D721Med (cell line): ENCODE data around the gene GFPT2.

Experiments used
- DNase-seq: peaks from one replicate; pipeline ENCODE4 v3.0.0; 2011; ENCODE audit warnings: low spot score; ENCODE audit not compliant: insufficient read length
- FAIRE-seq: peaks from 2 replicates; lab custom pipeline; 2011; peaks lifted over from hg19 to GRCh38; lab: Jason Lieb, UNC
- CTCF ChIP-seq: IDR thresholded peaks from 2 replicates; pipeline ENCODE4 v1.5.1; 2012; ENCODE audit warnings: mild to moderate bottlenecking, control low read depth; ENCODE audit not compliant: insufficient read depth; ENCODE audit errors: missing control alignments

GFPT2 gene

GRCh38 chr5:180318456-180319089 is 34.6 kb downstream of the GFPT2 start:
- FAIRE-seq (no peak), DNase-seq (no peak)
- TF ChIP-seq CTCF, result no peak

- FAIRE-seq (no peak), DNase-seq (no peak)
- TF ChIP-seq CTCF, result no peak
Observed at GRCh38 chr5:180316586-180316985, 36.5 kb downstream of the GFPT2 start.

- DNase-seq, result peak; percentile 68
- TF ChIP-seq CTCF, result peak; percentile 85
- FAIRE-seq, result peak; percentile 56
Observed at GRCh38 chr5:180315762-180316212, 37.3 kb downstream of the GFPT2 start.

GRCh38 chr5:180313677-180314505 is 39.2 kb downstream of the GFPT2 start:
- FAIRE-seq (no peak), DNase-seq (no peak)
- TF ChIP-seq CTCF, result no peak

- FAIRE-seq (no peak), DNase-seq (no peak)
- no peak for TF ChIP-seq CTCF
Observed at GRCh38 chr5:180311216-180311615, 41.9 kb downstream of the GFPT2 start.

- DNase-seq, result no peak
- FAIRE-seq, result no peak
- TF ChIP-seq CTCF, result no peak
Observed at GRCh38 chr5:180306796-180307195, 46.3 kb downstream of the GFPT2 start.

GRCh38 chr5:180305481-180305880 is 47.7 kb downstream of the GFPT2 start:
- FAIRE-seq, result no peak
- DNase-seq, result no peak
- no peak for TF ChIP-seq CTCF
